GM10248 (cell line): Measurements from ENCODE around the gene SNRPD3.

Experiments used
- CTCF ChIA-PET: fragments of 300-600 bp; sonication (Branson Sonifier 250); formaldehyde crosslinking; extraction: SDS; loops from one replicate; lab custom pipeline; 2021; ENCODE audit warnings: antibody characterized with exemption; lab: Yijun Ruan, JAX
- POLR2A ChIA-PET: fragments of 350-650 bp; sonication (Branson Sonifier 250); formaldehyde crosslinking; extraction: SDS; loops from one replicate; lab custom pipeline; 2020; ENCODE audit warnings: antibody characterized with exemption; lab: Yijun Ruan, JAX
- DNase-seq: peaks from one replicate; pipeline ENCODE4 v3.0.0; 2012; ENCODE audit errors: extremely low spot score
- CTCF ChIP-seq: IDR thresholded peaks from 2 replicates; pipeline ENCODE4 v1.5.1; 2012; ENCODE audit warnings: mild to moderate bottlenecking, low read depth; ENCODE audit errors: extremely low read depth, missing control alignments, control extremely low read depth

Gene SNRPD3

DNA sequence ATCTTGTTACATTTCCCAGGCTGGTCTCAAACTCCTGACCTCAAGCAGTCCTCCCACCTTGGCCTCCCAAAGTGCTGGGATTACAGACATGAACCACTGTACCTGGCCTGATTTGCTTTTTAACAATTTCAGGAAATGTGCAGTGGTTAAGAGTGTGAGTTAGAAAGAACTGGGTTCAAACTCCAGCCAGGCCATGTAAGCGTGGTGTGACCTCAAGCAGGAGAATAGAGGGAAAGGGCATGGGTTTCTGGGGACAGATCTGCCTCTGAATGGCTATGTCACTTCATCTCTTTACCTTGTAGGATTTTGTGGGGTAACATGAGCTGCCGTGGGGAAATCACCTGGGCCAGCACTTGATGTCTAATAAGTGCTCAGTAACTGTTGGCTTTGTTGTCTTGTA is 9.3 kb downstream of the SNRPD3 start:
- ChIA-PET CTCF (interaction anchor here (1.1 to 1.5 kb wide), 3 partner anchors 9 to 21 kb away, joined by 3 read pairs; partner anchors contain the start of gene SNRPD3), POLR2A (no interaction called here)
- DNase-seq: no peak
- no peak for TF ChIP-seq CTCF

DNA sequence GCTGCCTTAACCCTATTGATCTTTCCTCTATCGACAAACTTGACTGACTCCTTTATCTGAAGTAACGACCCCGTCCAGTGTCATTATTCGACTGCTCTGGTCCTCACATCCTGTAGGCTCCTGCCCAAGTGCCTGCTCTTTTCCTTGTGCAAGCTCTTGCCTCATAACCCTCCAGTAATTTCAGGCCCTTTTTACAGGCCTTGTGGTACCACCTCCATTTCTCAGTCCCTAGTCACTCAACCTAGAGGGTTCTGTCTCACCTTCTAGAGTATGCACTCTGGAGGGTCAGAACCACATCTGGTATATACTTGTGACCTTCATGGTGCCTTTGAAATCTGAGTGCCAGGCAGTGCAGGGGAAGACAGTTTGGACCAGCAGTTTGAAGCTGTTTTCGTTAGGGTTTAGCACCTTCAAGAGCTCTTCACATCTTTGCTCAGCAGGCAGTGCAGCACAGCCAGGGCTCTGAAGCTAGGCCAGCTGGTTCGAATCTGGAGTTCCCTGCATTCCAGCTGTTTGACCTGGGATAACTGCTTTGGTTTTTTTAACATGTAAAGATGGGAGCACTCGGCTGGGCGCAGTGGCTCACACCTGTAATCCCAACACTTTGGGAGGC is 11.2 kb downstream of the SNRPD3 start:
- no peak for DNase-seq
- no peak for TF ChIP-seq CTCF
- ChIA-PET POLR2A (interaction anchor here (1.7 kb wide), 1 partner anchor 10 kb away, joined by 4 read pairs; no protein-coding TSS in a partner anchor), CTCF (interaction anchor here (1.7 kb wide), 1 partner anchor 13 kb away, joined by 4 read pairs; no protein-coding TSS in a partner anchor)

DNA sequence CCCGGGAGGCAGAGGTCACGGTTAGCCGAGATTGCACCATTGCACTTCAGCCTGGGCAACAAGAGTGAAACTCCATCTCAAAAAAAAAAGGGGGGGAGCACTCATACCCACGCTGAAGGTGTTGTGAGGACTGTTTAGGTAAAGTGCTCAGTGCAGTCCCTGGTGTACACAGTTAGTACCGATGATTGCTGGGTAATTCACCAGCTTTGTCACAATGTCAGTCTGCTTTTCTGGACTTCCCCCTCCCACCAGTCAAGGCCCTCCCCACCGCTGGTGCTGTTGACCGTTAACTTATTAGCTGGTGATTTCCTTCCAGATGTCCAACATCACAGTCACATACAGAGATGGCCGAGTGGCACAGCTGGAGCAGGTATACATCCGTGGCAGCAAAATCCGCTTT is 11.9 kb downstream of the SNRPD3 start:
- ChIA-PET CTCF (interaction anchor here (1.7 kb wide), 1 partner anchor 12 kb away, joined by 4 read pairs; no protein-coding TSS in a partner anchor), POLR2A (interaction anchor here (1.7 kb wide), 1 partner anchor 10 kb away, joined by 4 read pairs; no protein-coding TSS in a partner anchor)

DNA sequence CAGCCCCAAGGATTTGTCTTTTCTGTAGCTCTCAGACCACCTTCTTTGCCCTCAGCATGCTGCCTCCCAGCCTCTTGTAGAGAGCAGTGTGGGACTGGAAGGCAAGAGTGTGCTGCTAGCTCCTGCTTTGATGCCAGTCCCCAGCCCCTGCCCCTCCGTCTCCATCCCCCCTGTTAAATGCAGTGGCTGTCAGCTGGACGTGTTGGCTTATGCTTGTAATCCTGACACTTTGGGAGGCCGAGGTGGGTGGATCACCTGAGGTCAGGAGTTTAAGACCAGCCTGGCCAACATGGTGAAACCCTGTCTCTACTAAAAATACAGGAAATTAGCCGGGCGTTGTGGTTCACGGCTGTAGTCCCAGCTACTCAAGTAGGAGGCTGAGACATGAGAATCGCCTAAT is 15.5 kb downstream of the SNRPD3 start:
- ChIA-PET POLR2A (no interaction called here), CTCF (interaction anchor here (1.2 kb wide), 1 partner anchor 11 kb away, joined by 3 read pairs; no protein-coding TSS in a partner anchor)
- no peak for DNase-seq
- TF ChIP-seq CTCF: no peak

More for the DNA sequence above, 11.9 kb downstream of the SNRPD3 start:
- DNase-seq: peak; percentile 60
- TF ChIP-seq CTCF: no peak

GRCh38 chr22:24576778-24577177 is 21.0 kb downstream of the SNRPD3 start:
- CTCF ChIA-PET: interaction anchor here (1.1 kb wide), 1 partner anchor 11 kb away, joined by 3 read pairs; no protein-coding TSS in a partner anchor
- no peak for DNase-seq
- TF ChIP-seq CTCF: no peak
- POLR2A ChIA-PET: no interaction called here

GRCh38 chr22:24578355-24579257 is 22.8 kb downstream of the SNRPD3 start:
- no peak for DNase-seq
- CTCF ChIA-PET: no interaction called here
- no peak for TF ChIP-seq CTCF
- POLR2A ChIA-PET: no interaction called here
